C4-2B (cell line): Measurements from ENCODE around the gene LTBP1.

Experiments used
- CTCF ChIP-seq: fragments of 450-650 bp; conservative IDR thresholded peaks from 2 replicates; pipeline ENCODE4 v1.5.1; 2017; ENCODE audit warnings: mild to moderate bottlenecking
- ZFX ChIP-seq: fragments of 450-650 bp; IDR thresholded peaks from 2 replicates; pipeline ENCODE4 v1.6.1; 2017

GRCh38 chr2:33314541-33314940, 367.8 kb downstream of the LTBP1 start:
- TF ChIP-seq CTCF (no peak), ZFX (no peak)
